Ascending aorta (tissue), 2 donors: ENCODE results near the gene NECTIN1. TPM values are rescaled to one million over a fixed set of nuclear protein-coding genes. Genes with fewer than 3 reads are reported as not detected.

Source experiments
- DNase-seq, 2 donors: peaks; one replicate each; pipeline ENCODE4 v3.0.0-alpha.2; 2019; ENCODE audit warnings: low spot score in 2 of 2
- H3K27ac ChIP-seq, 2 donors: fragments of 200-600 bp; sonication (generic); one replicate each; pipeline ENCODE4 v1.5.1; 2016 to 2017; ENCODE audit warnings: mild to moderate bottlenecking in 1 of 2
- H3K27me3 ChIP-seq: fragments of 200-600 bp; sonication (generic); one replicate; pipeline ENCODE4 v1.5.1; 2017
- H3K36me3 ChIP-seq, 2 donors: fragments of 200-600 bp; sonication (generic); one replicate each; pipeline ENCODE4 v1.5.1; 2016
- H3K4me1 ChIP-seq, 2 donors: fragments of 200-600 bp; sonication (generic); one replicate each; pipeline ENCODE4 v1.5.1; 2016 to 2017; ENCODE audit warnings: mild to moderate bottlenecking in 1 of 2
- H3K4me3 ChIP-seq, 2 donors: fragments of 200-600 bp; sonication (generic); one replicate each; pipeline ENCODE4 v1.5.1; 2016 to 2017; ENCODE audit warnings: mild to moderate bottlenecking in 1 of 2
- H3K9me3 ChIP-seq, 2 donors: fragments of 200-600 bp; sonication (generic); one replicate each; pipeline ENCODE4 v1.5.1; 2016
- CTCF ChIP-seq, 3 experiments: fragments of 200-600 bp in 2 of 3; fragments of 450-650 bp in 1 of 3; sonication (generic) in 2 of 3; IDR thresholded peaks; one replicate each; pipeline ENCODE4 v1.5.1; 2016 to 2019; ENCODE audit warnings: antibody characterized with exemption in 3 of 3, mild to moderate bottlenecking in 1 of 3, moderate library complexity in 1 of 3
- intact Hi-C: fragments of 100-400 bp; cut with DNase I; formaldehyde crosslinking; loops from one replicate; pipeline ENCODE4 v1.15.1; 2023
- total RNA-seq: library from RNA; depleted of rRNA; stranded (reverse); fragments of >200 nt; gene quantifications from one replicate; pipeline ENCODE4 v1.1.0, GENCODE V29; 2016

The NECTIN1 gene
- total RNA-seq, 1 donor from 2014 or later, result 1.6 TPM

DNA sequence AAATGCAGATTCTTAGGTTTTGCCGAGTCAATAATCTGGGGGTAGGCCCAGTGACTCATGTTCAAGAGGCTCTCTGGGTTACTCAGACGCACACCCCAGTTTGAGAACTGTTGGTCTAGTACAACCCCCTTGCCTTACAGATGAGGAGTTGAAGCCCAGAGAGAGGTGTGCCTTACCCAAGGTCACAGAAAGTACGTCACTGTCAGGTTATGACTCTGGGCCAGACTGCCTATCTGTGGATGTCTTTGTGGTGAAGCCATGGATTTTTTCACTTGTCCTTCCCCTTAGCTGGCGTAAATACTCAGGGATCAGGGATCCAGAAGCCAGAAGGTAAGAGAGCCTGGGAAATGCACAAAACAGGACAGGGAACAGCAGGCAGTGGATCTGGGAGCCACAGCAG lies 25.2 kb upstream of the NECTIN1 start:
- peaks cover 0 to 7% of the 10 kb centered on the region in 2 donors for H3K4me1 ChIP-seq
- intact Hi-C loops, result no loop called here
- H3K27me3 ChIP-seq, result no peaks in the 10 kb centered on the region
- H3K27ac ChIP-seq, result no peak overlapping the region
- H3K36me3 ChIP-seq, result no peaks in the 10 kb centered on the region
- H3K4me3 ChIP-seq, result no peak overlapping the region
- no peaks in the 10 kb centered on the region for H3K9me3 ChIP-seq
- DNase-seq, result no peak
- no peak for TF ChIP-seq CTCF (IDR thresholded peaks at IDR 0.05)

- Histone ChIP-seq H3K4me1 (peaks cover 0 to 7% of the 10 kb centered on the region in 2 donors), H3K27ac (no peak overlapping the region), H3K9me3 (no peaks in the 10 kb centered on the region), H3K36me3 (no peaks in the 10 kb centered on the region), H3K4me3 (no peak overlapping the region), H3K27me3 (no peaks in the 10 kb centered on the region)
- intact Hi-C loops, result no loop called here
- no peak for DNase-seq
- no peak for TF ChIP-seq CTCF (IDR thresholded peaks at IDR 0.05)
Observed at GRCh38 chr11:119752946-119753345, 23.9 kb upstream of the NECTIN1 start.

DNA sequence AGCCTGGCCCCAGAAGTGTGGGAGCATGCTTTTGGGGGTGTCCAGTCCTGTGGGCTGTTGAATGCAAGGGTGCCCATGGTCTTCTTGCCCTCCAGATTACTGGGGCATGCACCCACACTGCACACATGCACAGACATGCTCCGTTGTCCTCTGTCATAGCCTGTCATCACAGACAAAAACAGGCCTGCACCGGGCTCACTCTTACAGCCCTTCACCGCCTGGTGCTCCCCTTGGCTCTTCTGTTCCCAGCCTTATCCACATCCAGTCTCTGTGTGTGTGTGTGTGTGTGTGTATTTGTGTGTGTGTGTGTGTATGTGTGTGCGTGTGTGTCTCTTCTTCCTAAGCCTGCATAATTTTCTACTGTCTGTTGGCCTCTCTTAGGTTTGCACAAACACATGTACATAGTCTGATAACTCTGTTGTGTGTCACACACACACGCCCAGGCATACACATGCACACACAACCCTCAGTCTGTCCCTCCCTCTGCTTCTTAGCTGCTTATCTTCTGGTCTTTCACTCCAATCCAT lies 23.4 kb upstream of the NECTIN1 start:
- no peaks in the 10 kb centered on the region for H3K36me3 ChIP-seq
- no peak overlapping the region for H3K4me3 ChIP-seq
- no peak for DNase-seq
- TF ChIP-seq CTCF (IDR thresholded peaks at IDR 0.05), result no peak
- H3K4me1 ChIP-seq, result peaks cover 0 to 7% of the 10 kb centered on the region in 2 donors
- intact Hi-C loops, result no loop called here
- H3K27me3 ChIP-seq, result no peaks in the 10 kb centered on the region
- H3K9me3 ChIP-seq, result no peaks in the 10 kb centered on the region
- H3K27ac ChIP-seq, result no peak overlapping the region

GRCh38 chr11:119750056-119750455 lies 21.1 kb upstream of the NECTIN1 start:
- Histone ChIP-seq H3K9me3 (no peaks in the 10 kb centered on the region), H3K4me3 (no peak overlapping the region), H3K27ac (no peak overlapping the region), H3K27me3 (no peaks in the 10 kb centered on the region), H3K4me1 (peaks cover 0 to 7% of the 10 kb centered on the region in 2 donors), H3K36me3 (no peaks in the 10 kb centered on the region)
- intact Hi-C loops, result no loop called here
- DNase-seq, result no peak
- no peak for TF ChIP-seq CTCF (IDR thresholded peaks at IDR 0.05)

- no peak for TF ChIP-seq CTCF (IDR thresholded peaks at IDR 0.05)
- no peaks in the 10 kb centered on the region for H3K27me3 ChIP-seq
- no peak overlapping the region for H3K4me3 ChIP-seq
- no peak overlapping the region for H3K27ac ChIP-seq
- no peaks in the 10 kb centered on the region for H3K9me3 ChIP-seq
- H3K36me3 ChIP-seq, result no peaks in the 10 kb centered on the region
- intact Hi-C loops, result no loop called here
- no peak for DNase-seq
- peaks cover 0 to 7% of the 10 kb centered on the region in 2 donors for H3K4me1 ChIP-seq
Observed at GRCh38 chr11:119749006-119749565, 20.1 kb upstream of the NECTIN1 start.
